ENCODE data around the gene EOLA2. TPM values are rescaled to one million over a fixed set of nuclear protein-coding genes. Genes with fewer than 3 reads are reported as not detected.
"Not testable (repeated sequence)": the region's sequence is repeated elsewhere in the genome, so short reads cannot be mapped to it uniquely, and the experiment has no call there.

Gene EOLA2
- total RNA-seq, 2 experiments from 2014 or later, result 32.4 to 33.7 TPM

- H3K4me3 Mint-ChIP-seq, result peak overlapping the region; percentile 56
- no peak for DNase-seq
- intact Hi-C loops (cut with micrococcal nuclease), result loop anchor here (10.0 kb wide), 1 partner anchor 69 kb away; no protein-coding TSS in a partner anchor
- ChIA-PET CTCF (interaction anchor here (0.6 kb wide), 1 partner anchor 76 kb away, joined by 3 read pairs; no protein-coding TSS in a partner anchor), POLR2A (no interaction called here)
- H3K27ac Mint-ChIP-seq, result peak overlapping the region; percentile 28
- peaks cover 9% of the 10 kb centered on the region for H3K4me1 Mint-ChIP-seq (ENCODE audit: low read depth)
- no peaks in the 10 kb centered on the region for H3K36me3 Mint-ChIP-seq
- H3K27me3 Mint-ChIP-seq, result peaks cover 2% of the 10 kb centered on the region
- H3K9me3 Mint-ChIP-seq, result no peaks in the 10 kb centered on the region
These were observed 34.2 kb downstream of the EOLA2 start for GRCh38 chrX:149903889-149904748.

GRCh38 chrX:149898554-149898953 is 39.7 kb downstream of the EOLA2 start:
- DNase-seq, result peak; percentile 14

DNA sequence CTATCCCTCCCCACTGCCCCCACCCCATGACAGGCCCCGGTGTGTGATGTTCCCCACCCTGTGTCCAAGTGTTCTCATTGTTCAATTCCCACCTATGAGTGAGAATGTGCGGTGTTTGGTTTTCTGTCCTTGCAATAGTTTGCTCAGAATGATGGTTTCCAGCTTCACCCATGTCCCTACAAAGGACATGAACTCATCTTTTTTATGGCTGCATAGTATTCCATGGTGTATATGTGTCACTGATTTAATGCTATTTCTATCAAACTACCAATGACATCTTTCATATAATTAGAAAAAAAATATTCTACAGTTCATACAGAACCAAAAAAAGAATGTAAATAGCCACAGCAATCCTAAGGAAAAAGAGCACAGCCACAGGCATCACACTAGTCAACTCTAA is 47.5 kb downstream of the EOLA2 start:
- H3K36me3 Mint-ChIP-seq; DNase-seq; H3K9me3 Mint-ChIP-seq; H3K27ac Mint-ChIP-seq; H3K27me3 Mint-ChIP-seq; CTCF ChIA-PET; intact Hi-C loops (cut with micrococcal nuclease); POLR2A ChIA-PET; H3K4me3 Mint-ChIP-seq; H3K4me1 Mint-ChIP-seq (ENCODE audit: low read depth): not testable (repeated sequence)

More at GRCh38 chrX:149898554-149898953, 39.7 kb downstream of the EOLA2 start:
- no peak overlapping the region for H3K27ac Mint-ChIP-seq
- no peaks in the 10 kb centered on the region for H3K36me3 Mint-ChIP-seq
- CTCF ChIA-PET, result no interaction called here
- peaks cover 2% of the 10 kb centered on the region for H3K9me3 Mint-ChIP-seq
- H3K27me3 Mint-ChIP-seq, result peaks cover 8% of the 10 kb centered on the region
- peaks cover 8% of the 10 kb centered on the region for H3K4me1 Mint-ChIP-seq (ENCODE audit: low read depth)
- intact Hi-C loops (cut with micrococcal nuclease), result no loop called here
- POLR2A ChIA-PET, result no interaction called here
- no peak overlapping the region for H3K4me3 Mint-ChIP-seq

Other genes starting within 250 kb of the EOLA2 start
- gene MAGEA11, start 226.4 kb downstream of the EOLA2 start, total RNA-seq, result not detected
- under 1 TPM; 0.24 to 0.43 TPM for gene HSFX1, start 164.4 kb downstream of the EOLA2 start, total RNA-seq
- not detected for gene MAGEA9, start 156.6 kb downstream of the EOLA2 start, total RNA-seq
- gene MAGEA8, start 57.3 kb downstream of the EOLA2 start, total RNA-seq, result not detected
- not detected for gene HSFX4, start 8.9 kb downstream of the EOLA2 start, total RNA-seq